RWPE2 (cell line): ENCODE measurements around the gene ENTHD1.

ENCODE experiments used
- ATAC-seq: fragments of 200-7000 bp; cut with Tn5 transposase; 3 replicates; pipeline ENCODE4 v1.9.1; 2021; ENCODE audit warnings: low read depth
- DNase-seq: peaks from one replicate; pipeline ENCODE4 v3.0.0-alpha.2; 2020; ENCODE audit warnings: low spot score
- H3K27ac ChIP-seq: fragments of 450-650 bp; 2 replicates; pipeline ENCODE4 v1.5.1; 2017; ENCODE audit warnings: mild to moderate bottlenecking; ENCODE audit not compliant: poor library complexity, severe bottlenecking
- H3K27me3 ChIP-seq: fragments of 250-450 bp; sonication (Bioruptor Pico); 2 replicates; pipeline ENCODE4 v1.5.1; 2021; ENCODE audit warnings: mild to moderate bottlenecking, moderate library complexity; ENCODE audit not compliant: insufficient read depth, poor library complexity, severe bottlenecking
- H3K36me3 ChIP-seq: fragments of 250-450 bp; sonication (Bioruptor Pico); 2 replicates; pipeline ENCODE4 v1.5.1; 2020; ENCODE audit warnings: low read depth, mild to moderate bottlenecking, moderate library complexity
- H3K4me1 ChIP-seq: fragments of 250-450 bp; sonication (Bioruptor Pico); 2 replicates; pipeline ENCODE4 v1.5.1; 2021; ENCODE audit warnings: mild to moderate bottlenecking, moderate library complexity; ENCODE audit not compliant: insufficient read depth, poor library complexity, severe bottlenecking
- H3K4me3 ChIP-seq: fragments of 250-450 bp; sonication (Bioruptor Pico); 2 replicates; pipeline ENCODE4 v1.5.1; 2021; ENCODE audit warnings: mild to moderate bottlenecking, moderate library complexity; ENCODE audit not compliant: severe bottlenecking
- H3K9me3 ChIP-seq: fragments of 250-450 bp; sonication (Bioruptor Pico); 2 replicates; pipeline ENCODE4 v1.5.1; 2021; ENCODE audit warnings: mild to moderate bottlenecking, moderate library complexity; ENCODE audit not compliant: severe bottlenecking
- TF ChIP-seq, protein P1 (sequence below): fragments of 450-650 bp; IDR thresholded peaks from one replicate; pipeline ENCODE4 v1.5.1; 2017; ENCODE audit warnings: mild to moderate bottlenecking, moderate library complexity; ENCODE audit not compliant: poor library complexity, severe bottlenecking

The ENTHD1 gene

DNA sequence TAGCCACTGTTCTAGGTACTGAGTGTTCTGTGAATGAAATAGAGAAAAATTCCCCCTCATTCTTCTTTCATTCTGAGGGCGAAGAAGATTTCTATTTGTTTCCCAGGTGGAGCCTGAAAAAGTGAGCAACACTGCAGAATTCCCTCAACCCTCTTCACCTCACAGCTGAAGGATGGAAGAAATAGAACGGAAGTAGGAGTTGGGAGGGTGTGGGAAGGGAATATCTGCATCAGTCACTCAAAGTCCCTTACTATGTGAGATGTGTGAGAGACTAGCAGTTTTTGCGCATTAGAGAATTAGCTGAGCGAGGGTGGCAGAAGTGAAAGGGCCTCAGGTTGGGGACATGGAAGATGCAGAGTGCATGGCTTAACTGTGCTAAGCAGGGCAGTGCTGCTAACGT, 88.4 kb downstream of the ENTHD1 start:
- no peak for DNase-seq
- H3K27me3 ChIP-seq = no peaks in the 10 kb centered on the region
- no peaks in the 10 kb centered on the region for H3K9me3 ChIP-seq
- TF ChIP-seq, protein P1, sequence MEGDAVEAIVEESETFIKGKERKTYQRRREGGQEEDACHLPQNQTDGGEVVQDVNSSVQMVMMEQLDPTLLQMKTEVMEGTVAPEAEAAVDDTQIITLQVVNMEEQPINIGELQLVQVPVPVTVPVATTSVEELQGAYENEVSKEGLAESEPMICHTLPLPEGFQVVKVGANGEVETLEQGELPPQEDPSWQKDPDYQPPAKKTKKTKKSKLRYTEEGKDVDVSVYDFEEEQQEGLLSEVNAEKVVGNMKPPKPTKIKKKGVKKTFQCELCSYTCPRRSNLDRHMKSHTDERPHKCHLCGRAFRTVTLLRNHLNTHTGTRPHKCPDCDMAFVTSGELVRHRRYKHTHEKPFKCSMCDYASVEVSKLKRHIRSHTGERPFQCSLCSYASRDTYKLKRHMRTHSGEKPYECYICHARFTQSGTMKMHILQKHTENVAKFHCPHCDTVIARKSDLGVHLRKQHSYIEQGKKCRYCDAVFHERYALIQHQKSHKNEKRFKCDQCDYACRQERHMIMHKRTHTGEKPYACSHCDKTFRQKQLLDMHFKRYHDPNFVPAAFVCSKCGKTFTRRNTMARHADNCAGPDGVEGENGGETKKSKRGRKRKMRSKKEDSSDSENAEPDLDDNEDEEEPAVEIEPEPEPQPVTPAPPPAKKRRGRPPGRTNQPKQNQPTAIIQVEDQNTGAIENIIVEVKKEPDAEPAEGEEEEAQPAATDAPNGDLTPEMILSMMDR = no peak
- ATAC-seq = no peak
- H3K36me3 ChIP-seq = no peaks in the 10 kb centered on the region
- no peak overlapping the region for H3K27ac ChIP-seq
- H3K4me1 ChIP-seq = no peaks in the 10 kb centered on the region
- H3K4me3 ChIP-seq = no peak overlapping the region

DNA sequence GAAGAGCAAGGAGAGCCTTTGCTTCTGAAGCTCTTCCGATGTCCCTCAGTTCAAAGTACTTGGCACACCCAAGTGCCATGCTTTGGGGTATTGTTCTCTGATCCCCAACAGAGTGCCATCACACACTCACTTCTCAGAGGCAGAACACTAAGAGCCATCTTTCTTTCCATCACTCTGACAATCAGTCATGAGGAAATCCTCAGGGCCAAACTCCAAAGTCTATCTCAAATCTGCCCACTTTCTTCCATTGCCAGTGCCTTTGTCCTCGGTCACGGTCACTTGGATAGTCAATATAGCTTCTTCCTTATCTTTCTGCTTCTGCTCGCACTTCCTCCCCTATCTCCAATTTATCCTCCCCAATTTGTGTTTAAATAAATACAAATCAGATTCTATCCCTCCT, 90.9 kb downstream of the ENTHD1 start:
- Histone ChIP-seq H3K27me3 (no peaks in the 10 kb centered on the region), H3K36me3 (no peaks in the 10 kb centered on the region), H3K4me3 (no peak overlapping the region), H3K9me3 (peaks cover 2% of the 10 kb centered on the region), H3K27ac (no peak overlapping the region), H3K4me1 (no peaks in the 10 kb centered on the region)
- TF ChIP-seq, protein P1 = no peak
- no peak for ATAC-seq
- no peak for DNase-seq

DNA sequence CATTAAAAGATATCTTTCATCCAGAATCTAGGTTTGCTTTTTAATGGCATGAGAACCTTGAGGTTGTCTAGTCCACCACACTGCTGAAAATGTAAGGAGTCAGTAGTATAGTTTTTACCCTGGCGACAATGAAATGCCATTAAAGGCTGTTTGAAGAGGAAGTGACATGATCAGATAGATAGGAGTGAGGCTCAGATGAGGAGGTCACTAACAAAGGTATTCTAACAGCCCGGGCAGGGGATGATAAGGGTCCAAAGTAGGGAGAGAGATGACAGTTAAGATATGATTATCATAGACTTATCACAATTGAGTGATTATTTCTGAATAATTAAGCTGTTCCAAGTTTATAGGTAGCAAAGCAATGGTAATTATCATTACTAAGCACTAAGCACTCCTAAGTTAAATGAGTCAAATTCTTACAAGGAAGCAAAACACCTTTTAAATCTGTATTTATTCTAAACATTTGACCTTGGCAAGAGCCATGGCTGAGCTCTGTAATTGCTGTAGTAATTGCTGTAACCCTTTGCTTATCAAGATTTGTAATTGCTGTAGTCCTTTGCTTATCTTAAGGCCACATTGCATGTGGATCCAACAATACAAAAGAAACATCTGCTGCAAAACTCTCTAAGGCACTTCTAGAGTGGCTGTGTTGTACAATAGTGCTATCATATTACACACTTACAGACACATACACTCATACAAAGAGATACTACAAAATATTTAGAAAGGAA, 92.6 kb downstream of the ENTHD1 start:
- Histone ChIP-seq H3K4me3 (no peak overlapping the region), H3K27ac (no peak overlapping the region), H3K9me3 (peaks cover 10% of the 10 kb centered on the region), H3K4me1 (no peaks in the 10 kb centered on the region), H3K27me3 (no peaks in the 10 kb centered on the region), H3K36me3 (no peaks in the 10 kb centered on the region)
- DNase-seq (no peak), ATAC-seq (no peak)
- TF ChIP-seq, protein P1 = no peak

DNA sequence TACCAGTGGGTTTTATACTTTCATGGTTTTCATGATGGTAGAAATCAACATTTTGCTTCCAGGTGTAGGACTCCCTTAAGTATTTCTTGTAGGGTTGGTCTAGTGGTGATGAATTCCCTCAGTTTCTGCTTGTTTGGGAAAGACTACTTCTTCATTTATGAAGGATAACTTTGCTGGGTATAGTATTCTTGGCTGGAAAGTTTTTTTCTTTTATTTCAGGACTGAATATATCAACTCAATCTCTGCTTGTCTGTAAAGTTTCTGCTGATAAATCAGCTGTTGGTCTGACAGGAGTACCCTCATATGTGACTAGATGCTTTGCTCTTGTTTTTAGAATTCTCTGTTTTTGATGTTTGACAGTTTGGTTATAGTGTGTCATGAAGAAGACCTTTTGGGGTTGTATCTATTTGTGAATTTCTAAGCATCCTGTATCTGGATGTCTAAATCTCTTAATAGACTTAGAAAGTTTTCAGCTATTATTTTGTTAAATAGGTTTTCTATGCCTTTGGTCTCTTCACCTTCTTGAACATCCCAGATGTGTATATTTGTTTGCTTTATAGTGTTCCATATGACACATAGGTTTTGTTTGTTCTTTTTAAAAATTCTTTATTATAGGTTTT, 95.9 kb downstream of the ENTHD1 start:
- Histone ChIP-seq H3K9me3 (peaks cover 10% of the 10 kb centered on the region), H3K4me3 (no peak overlapping the region), H3K27ac (no peak overlapping the region), H3K27me3 (no peaks in the 10 kb centered on the region), H3K36me3 (no peaks in the 10 kb centered on the region), H3K4me1 (no peaks in the 10 kb centered on the region)
- DNase-seq = no peak
- TF ChIP-seq, protein P1 = no peak
- no peak for ATAC-seq

DNA sequence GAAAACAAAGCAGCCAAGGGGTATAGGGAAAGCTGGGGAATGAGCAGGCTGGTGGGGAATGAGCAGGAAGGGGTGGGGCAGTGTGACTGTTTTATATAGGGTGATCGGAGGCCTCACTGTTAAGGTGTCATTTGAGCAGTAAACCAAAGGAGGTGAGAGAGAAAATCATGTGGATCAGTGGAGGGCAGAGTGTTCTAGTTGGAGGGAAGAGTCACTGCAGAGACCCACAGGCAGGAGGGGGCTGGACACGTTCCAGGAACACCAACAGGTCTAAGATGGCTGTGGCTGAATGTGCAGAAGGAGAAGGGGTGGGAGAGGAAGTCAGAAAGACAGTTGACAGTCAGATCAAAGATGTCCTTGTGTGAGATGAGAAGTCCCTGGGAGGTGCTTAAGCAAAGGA, 103.8 kb downstream of the ENTHD1 start:
- DNase-seq = no peak
- Histone ChIP-seq H3K4me1 (no peaks in the 10 kb centered on the region), H3K27me3 (peaks cover 4% of the 10 kb centered on the region), H3K4me3 (no peak overlapping the region), H3K27ac (no peak overlapping the region), H3K9me3 (no peaks in the 10 kb centered on the region), H3K36me3 (no peaks in the 10 kb centered on the region)
- no peak for ATAC-seq
- TF ChIP-seq, protein P1 = no peak
